KMS-11 (cell line): ENCODE measurements around the gene NDUFB7.

Experiments used
- H2AFZ ChIP-seq: fragments of 200-600 bp; sonication (generic); 2 replicates; pipeline ENCODE4 v1.6.1; 2016; ENCODE audit warnings: antibody characterized with exemption, mixed run types, low read depth
- H3K27ac ChIP-seq: fragments of 200-600 bp; sonication (generic); 2 replicates; pipeline ENCODE4 v1.6.1; 2016; ENCODE audit warnings: mild to moderate bottlenecking, mixed run types
- H3K27me3 ChIP-seq: fragments of 200-600 bp; sonication (generic); 2 replicates; pipeline ENCODE4 v1.6.1; 2017; ENCODE audit warnings: mild to moderate bottlenecking, low read depth, mixed run types, moderate library complexity; ENCODE audit not compliant: insufficient read depth
- H3K36me3 ChIP-seq: fragments of 200-600 bp; sonication (generic); 2 replicates; pipeline ENCODE4 v1.6.1; 2017; ENCODE audit warnings: mild to moderate bottlenecking, mixed run types; ENCODE audit not compliant: insufficient read depth
- H3K4me1 ChIP-seq: fragments of 200-600 bp; sonication (generic); 2 replicates; pipeline ENCODE4 v1.6.1; 2016; ENCODE audit warnings: mild to moderate bottlenecking, low read depth, mixed run types; ENCODE audit not compliant: poor library complexity, severe bottlenecking
- H3K4me2 ChIP-seq: fragments of 200-600 bp; sonication (generic); 2 replicates; pipeline ENCODE4 v1.7.0; 2016; ENCODE audit warnings: mild to moderate bottlenecking, mixed run types
- H3K4me3 ChIP-seq: fragments of 200-600 bp; sonication (generic); IDR thresholded peaks from 2 replicates; pipeline ENCODE4 v1.6.1; 2017; ENCODE audit warnings: low read depth, low read length, mixed read lengths; ENCODE audit not compliant: insufficient read depth
- H3K79me2 ChIP-seq: fragments of 200-600 bp; sonication (generic); 2 replicates; pipeline ENCODE4 v1.6.1; 2016; ENCODE audit warnings: low read depth, mixed run types; ENCODE audit not compliant: insufficient read depth
- H3K9ac ChIP-seq: fragments of 200-600 bp; sonication (generic); 2 replicates; pipeline ENCODE4 v1.6.1; 2016; ENCODE audit warnings: mild to moderate bottlenecking, mixed run types
- H4K20me1 ChIP-seq: fragments of 200-600 bp; sonication (generic); 2 replicates; pipeline ENCODE4 v1.6.1; 2016; ENCODE audit warnings: mild to moderate bottlenecking, mixed run types; ENCODE audit not compliant: insufficient read depth
- TF ChIP-seq, protein P1 (sequence below): fragments of 200-600 bp; sonication (generic); conservative IDR thresholded peaks from 2 replicates; pipeline ENCODE4 v1.6.1; 2017; ENCODE audit warnings: low read depth, mild to moderate bottlenecking, antibody characterized with exemption, low read length, moderate library complexity, mixed read lengths

The NDUFB7 gene

GRCh38 chr19:14561249-14561648 lies 10.6 kb downstream of the NDUFB7 start:
- Histone ChIP-seq H3K4me2 (no peak overlapping the region), H3K4me1 (peaks cover 2% of the 10 kb centered on the region), H2AFZ (no peak overlapping the region), H4K20me1 (no peaks in the 10 kb centered on the region), H3K36me3 (no peaks in the 10 kb centered on the region), H3K4me3 (no peak overlapping the region), H3K27me3 (no peaks in the 10 kb centered on the region), H3K79me2 (no peaks in the 10 kb centered on the region), H3K9ac (no peak overlapping the region), H3K27ac (no peak overlapping the region)
- TF ChIP-seq, protein P1, sequence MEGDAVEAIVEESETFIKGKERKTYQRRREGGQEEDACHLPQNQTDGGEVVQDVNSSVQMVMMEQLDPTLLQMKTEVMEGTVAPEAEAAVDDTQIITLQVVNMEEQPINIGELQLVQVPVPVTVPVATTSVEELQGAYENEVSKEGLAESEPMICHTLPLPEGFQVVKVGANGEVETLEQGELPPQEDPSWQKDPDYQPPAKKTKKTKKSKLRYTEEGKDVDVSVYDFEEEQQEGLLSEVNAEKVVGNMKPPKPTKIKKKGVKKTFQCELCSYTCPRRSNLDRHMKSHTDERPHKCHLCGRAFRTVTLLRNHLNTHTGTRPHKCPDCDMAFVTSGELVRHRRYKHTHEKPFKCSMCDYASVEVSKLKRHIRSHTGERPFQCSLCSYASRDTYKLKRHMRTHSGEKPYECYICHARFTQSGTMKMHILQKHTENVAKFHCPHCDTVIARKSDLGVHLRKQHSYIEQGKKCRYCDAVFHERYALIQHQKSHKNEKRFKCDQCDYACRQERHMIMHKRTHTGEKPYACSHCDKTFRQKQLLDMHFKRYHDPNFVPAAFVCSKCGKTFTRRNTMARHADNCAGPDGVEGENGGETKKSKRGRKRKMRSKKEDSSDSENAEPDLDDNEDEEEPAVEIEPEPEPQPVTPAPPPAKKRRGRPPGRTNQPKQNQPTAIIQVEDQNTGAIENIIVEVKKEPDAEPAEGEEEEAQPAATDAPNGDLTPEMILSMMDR: no peak

DNA sequence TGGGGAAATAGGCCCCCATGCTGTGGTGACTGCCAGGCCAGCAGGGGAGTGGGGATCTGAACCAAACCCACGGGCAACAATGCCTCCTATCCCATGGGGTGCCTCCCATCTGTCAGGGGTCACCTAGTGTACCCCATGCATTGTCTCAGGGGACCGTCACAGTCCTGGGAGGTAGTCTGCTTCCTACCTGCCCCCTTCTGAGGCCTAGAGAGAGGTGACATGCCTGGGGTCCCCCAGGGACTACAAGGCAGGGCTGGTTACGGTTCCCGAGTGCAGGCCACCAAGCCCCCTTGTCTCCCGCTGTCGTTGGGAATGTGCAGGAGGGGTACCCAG lies 11.1 kb downstream of the NDUFB7 start:
- Histone ChIP-seq H2AFZ (no peak overlapping the region), H3K4me1 (peaks cover 4% of the 10 kb centered on the region), H3K9ac (no peak overlapping the region), H3K79me2 (no peaks in the 10 kb centered on the region), H3K4me3 (no peak overlapping the region), H4K20me1 (no peaks in the 10 kb centered on the region), H3K27me3 (no peaks in the 10 kb centered on the region), H3K27ac (no peak overlapping the region), H3K36me3 (no peaks in the 10 kb centered on the region), H3K4me2 (no peak overlapping the region)
- TF ChIP-seq, protein P1: no peak

DNA sequence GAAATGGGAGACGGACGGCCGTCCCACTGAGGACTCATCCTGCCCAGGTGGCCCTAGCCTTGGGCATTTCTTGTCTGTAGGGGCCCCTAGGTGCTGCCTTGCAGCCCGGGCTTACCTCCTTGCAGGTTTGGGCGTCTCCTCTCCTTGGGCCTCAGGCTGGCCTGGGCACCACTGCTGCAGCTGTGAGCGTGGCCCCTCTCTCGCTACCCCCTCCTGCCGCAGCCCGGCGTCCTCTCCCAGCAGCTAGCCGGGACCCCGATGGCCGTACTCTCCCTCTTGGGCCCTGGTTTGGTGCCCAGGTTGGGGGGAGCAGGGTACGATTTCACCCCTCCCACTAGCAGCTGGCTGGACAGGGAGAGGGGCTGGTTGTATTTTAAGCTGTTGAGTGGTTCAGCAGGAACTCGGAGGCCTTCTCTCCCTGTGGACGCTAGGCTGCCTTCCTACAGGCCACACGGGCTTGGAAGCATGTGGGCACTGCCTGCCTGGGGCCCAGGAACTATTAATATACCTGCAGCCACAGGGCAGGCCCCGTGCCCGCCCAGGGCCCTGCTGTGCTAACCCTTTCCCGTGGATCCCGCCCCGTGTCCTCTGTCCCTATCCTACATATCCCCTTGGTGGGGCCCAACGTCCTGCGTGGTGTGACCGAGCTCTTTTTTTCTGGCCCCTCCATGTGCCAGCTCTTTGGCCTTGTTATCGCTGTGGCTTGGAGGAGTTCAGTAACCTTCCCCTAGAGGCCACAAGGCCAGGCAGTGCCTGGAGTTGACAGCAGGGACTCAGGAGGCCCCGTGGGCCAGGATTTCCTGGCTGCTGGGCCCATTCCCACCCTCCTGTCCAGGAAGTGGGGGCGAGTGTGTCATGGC lies 11.7 kb downstream of the NDUFB7 start:
- H3K4me2 ChIP-seq: no peak overlapping the region
- H3K79me2 ChIP-seq: no peaks in the 10 kb centered on the region
- H3K27ac ChIP-seq: no peak overlapping the region
- H3K4me3 ChIP-seq: no peak overlapping the region
- peaks cover 4% of the 10 kb centered on the region for H3K4me1 ChIP-seq
- no peaks in the 10 kb centered on the region for H4K20me1 ChIP-seq
- H3K9ac ChIP-seq: no peak overlapping the region
- TF ChIP-seq, protein P1: no peak
- no peak overlapping the region for H2AFZ ChIP-seq
- no peaks in the 10 kb centered on the region for H3K36me3 ChIP-seq
- H3K27me3 ChIP-seq: no peaks in the 10 kb centered on the region

DNA sequence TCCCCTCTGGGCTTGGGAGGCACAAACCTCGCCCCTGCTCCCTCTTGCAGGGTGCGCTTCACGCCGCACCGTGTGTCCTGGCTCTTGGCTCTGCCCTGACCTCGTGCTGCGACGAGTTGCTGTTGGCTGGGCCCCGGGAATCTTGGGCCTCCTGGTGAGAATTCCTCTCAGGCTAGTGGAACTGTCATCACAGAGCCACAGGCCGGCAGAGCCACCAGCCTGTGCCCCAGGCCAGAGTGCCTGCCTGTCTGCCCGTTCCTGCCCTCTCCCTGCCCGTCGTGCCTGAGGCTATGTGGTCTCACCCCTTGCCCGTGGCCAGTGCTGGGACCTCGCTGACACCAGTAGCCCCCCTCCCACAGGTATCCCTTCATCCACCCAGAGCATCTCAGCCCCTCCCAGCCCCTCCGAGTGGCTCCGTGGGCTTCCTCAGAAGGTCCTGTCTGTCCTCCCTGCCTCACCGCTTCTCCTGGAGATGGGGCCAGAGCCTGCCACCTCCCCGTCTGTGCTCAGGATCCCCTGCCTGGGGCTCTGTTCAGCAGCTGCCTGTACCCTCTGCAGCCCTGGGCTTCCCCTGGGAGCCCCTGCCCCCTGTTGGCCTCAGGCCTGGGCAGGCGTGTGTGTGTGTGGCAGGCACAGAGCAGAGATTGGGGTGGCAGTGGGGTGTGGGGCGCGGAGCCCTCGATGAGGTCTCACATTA lies 13.3 kb downstream of the NDUFB7 start:
- Histone ChIP-seq H4K20me1 (no peaks in the 10 kb centered on the region), H3K4me2 (no peak overlapping the region), H3K79me2 (no peaks in the 10 kb centered on the region; the same call in 1 of the 2 replicates), H3K4me1 (peaks cover 4% of the 10 kb centered on the region), H3K9ac (no peak overlapping the region), H3K4me3 (no peak overlapping the region), H3K36me3 (no peaks in the 10 kb centered on the region), H2AFZ (no peak overlapping the region), H3K27me3 (no peaks in the 10 kb centered on the region), H3K27ac (no peak overlapping the region)
- TF ChIP-seq, protein P1: no peak
